ENCODE data around the gene CCDC51.

Gene CCDC51

DNA sequence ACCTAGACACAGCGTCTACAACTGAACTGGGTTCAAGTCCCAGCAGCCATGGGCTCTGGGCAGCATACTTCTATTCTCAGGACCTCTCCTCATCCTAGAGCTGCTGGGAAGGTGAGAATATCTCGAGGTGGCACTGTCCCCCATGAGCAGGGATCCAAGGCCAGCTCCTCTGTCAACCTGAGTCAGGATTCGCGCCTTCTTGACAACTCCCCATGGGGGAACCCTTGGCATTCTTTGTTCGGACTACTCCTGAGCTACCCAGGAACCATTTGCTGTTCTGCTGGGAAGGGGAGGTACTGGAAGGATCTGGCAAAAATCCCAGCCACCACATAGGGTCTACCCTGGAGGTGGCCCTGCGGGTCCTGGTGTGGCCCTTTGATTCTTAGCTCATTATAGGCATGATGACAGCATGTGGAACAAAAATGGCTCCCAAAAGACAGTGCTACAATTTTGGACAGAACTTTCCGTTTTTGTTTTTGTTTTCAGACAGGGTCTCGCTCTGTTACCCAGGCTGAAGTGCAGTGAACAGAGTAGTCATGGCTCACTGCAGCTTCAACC, 32.3 kb downstream of the CCDC51 start:
- TF ChIP-seq, protein P1, sequence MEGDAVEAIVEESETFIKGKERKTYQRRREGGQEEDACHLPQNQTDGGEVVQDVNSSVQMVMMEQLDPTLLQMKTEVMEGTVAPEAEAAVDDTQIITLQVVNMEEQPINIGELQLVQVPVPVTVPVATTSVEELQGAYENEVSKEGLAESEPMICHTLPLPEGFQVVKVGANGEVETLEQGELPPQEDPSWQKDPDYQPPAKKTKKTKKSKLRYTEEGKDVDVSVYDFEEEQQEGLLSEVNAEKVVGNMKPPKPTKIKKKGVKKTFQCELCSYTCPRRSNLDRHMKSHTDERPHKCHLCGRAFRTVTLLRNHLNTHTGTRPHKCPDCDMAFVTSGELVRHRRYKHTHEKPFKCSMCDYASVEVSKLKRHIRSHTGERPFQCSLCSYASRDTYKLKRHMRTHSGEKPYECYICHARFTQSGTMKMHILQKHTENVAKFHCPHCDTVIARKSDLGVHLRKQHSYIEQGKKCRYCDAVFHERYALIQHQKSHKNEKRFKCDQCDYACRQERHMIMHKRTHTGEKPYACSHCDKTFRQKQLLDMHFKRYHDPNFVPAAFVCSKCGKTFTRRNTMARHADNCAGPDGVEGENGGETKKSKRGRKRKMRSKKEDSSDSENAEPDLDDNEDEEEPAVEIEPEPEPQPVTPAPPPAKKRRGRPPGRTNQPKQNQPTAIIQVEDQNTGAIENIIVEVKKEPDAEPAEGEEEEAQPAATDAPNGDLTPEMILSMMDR (IDR thresholded peaks at IDR 0.05; ENCODE audit: extremely low read depth, missing control alignments), result no peak
- peak; percentile 9 for DNase-seq (ENCODE audit: low spot score)

DNA sequence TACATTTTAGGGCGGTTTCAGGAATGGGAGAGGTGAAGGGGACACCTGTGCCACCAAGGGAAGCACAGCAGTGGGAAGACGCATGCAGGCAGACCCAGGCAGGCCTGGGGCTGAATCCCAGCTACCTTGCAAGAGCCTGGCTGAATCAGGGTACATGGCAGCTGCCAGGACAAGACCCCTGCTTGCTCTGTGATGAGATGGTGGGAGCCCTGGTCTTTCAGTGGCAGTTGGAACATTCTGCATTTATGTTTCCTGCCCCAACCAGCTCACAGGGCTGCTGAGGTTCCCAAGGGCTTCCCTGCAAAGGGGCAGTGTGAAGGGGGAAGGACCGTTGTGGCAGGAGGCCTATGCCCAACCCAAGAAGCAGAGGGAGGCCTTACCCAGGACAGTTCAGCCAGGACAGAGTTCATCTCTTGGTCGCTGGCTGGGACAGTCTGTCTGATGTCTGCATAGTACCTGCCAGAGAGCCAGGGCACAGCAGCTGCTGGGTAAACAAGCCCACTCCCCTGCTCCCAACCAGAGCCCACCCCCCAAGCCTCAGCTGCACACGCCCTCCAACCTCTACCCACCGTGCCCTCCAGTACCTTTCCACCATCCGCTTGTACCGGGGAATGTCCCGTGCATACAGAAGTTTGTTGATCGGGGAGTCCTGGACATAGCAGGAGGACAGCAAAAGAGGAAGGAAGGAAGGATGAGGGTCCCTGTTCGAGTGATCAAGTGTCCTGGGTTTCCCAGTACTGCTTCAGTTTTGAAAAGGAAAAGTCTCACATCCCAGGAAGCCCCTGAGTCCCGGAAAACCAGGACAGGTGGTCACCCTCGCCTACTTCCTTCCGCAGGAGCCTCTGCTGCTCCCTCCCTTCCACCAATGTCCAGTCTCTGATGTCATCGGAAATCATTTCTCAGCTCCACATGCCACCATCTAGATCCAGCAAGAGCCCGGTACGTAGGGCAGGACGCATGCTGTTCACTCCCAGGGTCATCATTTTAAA, 33.2 kb downstream of the CCDC51 start:
- TF ChIP-seq, protein P1 (IDR thresholded peaks at IDR 0.05; ENCODE audit: extremely low read depth, missing control alignments), result no peak
- peak; percentile 11 for DNase-seq (ENCODE audit: low spot score)

DNA sequence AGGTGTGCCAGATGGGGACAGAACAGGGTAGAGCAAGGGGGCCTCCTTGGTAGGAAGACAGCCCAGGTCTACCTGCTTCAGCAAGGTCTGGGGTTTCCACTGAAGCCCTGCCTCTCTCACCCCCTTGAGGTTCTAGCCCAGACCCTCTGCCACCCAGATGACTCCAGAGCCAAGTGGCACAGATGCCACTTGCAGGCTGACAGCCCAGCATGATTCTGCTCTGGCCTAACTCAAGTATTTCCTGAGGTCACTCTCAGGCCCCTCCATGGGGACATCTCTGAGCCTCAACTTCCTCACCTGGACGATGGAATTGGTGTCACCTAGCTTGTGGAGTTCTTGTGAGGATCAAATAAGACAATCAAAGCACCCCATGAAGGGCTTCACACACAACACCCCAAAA, 33.9 kb downstream of the CCDC51 start:
- peak; percentile 8 for DNase-seq (ENCODE audit: low spot score)
- TF ChIP-seq, protein P1 (IDR thresholded peaks at IDR 0.05; ENCODE audit: extremely low read depth, missing control alignments), result no peak

DNA sequence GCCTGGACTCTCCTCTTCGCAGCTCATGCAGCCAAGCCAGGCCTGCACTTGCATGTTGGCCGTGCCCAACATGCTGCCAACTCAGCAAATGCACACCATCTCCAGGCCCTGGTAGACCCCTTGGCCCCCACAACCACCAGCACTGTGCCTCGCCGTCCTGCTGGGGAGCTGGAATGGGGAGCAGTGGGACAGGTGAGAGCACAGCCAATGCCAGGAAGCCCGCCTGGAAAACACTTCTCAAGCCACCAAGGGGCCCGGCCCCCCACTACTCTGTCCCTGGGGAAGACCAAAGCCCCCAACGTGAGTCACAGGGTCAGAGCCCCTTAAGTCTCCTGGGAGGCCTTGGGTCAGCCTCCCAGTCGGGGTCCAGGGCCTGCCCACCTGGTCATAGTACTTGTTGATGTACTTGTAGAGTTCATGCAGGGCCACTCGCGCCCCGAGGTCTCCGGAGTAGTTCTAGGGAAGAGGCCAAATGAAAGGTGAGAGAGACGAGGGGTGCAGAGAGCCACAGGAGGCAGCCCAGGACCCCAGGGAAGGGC, 34.5 kb downstream of the CCDC51 start:
- TF ChIP-seq, protein P1 (IDR thresholded peaks at IDR 0.05; ENCODE audit: extremely low read depth, missing control alignments), result no peak
- peak; percentile 2 for DNase-seq (ENCODE audit: low spot score)

DNA sequence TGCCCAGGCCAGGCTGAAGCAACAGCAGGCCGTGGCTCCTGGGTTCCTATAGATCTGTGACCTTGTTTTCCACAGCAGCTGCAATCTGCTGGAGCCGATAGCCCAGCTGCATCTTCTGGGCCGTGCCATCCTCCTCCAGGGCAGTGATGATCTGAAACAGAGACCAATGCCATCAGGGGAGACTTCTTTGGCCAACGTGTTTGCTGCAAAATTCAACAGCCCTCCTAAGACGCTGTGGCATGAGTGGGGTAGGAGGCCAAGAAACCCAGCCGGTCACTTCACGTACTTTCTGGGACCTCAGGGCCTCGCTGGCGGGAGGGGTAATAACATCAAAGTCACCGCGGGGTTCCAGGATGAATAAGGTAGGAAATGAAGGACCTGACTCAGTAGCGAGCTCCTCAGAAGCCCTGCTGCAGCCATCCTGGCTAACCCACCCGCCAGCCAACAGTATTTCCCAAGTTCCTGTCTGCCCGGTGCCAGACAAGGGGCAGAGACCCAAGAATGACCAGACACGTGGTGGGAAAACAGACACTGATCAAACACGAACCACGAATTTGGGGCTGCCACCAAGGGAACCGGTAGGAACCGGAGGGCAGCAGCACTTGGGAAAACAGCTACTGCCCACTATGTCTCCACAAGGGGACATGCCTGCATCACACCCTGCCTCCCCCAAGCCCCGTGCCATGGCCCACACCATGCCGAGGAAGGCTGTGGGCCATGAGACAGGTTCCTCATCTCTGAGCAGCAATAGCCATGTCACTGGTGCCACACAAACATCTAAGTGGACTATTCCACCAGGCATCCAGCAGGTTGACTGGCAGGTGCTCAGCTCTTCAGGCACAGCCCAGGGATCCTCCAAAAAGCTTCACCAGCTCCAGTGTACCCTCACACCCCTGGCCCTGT, 35.2 kb downstream of the CCDC51 start:
- peak; percentile 1 for DNase-seq (ENCODE audit: low spot score)
- TF ChIP-seq, protein P1 (IDR thresholded peaks at IDR 0.05; ENCODE audit: extremely low read depth, missing control alignments), result no peak

DNA sequence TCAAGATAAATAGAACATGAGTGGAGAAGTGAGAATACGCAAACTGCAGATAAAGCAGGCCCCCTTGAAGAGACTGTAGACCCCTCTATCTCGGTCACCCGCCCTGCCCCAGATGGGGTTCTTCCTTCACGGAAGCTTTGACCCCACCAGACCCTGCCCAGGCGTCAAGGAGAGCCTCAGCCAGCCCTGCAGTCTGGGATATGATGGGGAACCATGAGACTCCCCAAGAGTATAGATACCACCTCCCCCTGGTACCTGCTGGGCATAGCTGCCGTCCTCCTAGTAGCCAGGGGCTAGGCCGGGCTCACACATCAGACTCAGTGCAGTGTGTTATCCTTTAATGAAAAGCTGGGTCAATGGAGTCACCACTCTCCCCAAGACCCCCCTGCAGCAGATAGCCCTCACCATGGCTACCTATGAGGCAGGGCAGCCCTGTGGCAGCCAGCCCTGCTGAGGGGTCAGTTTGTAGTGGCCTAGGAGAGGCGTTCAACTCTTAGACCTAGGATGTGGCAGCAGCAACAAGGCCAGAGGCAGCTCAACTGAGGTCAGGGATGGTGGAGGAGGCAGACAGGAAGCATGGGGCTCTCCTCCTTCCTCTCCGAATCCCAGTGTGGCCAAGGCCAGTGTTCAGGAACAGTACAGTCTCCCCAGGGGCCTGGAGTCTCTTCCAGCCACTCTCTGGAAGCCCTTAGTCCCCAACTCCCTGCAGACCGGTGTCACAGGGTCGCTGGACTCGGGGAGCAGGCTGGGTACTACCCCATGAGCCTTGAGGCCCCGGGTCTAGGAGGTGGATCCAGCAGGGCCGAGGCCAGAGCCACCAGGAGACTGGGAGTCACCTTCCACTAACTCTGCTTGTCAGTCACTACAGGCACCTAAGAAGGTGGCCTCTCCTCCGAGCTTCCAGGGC, 36.1 kb downstream of the CCDC51 start:
- DNase-seq (ENCODE audit: low spot score), result peak; percentile 3
- TF ChIP-seq, protein P1 (IDR thresholded peaks at IDR 0.05; ENCODE audit: extremely low read depth, missing control alignments), result no peak

Measured in GM20000 (cell line).